ENCODE measurements around the gene TMEM131L. TPM values are rescaled to one million over a fixed set of nuclear protein-coding genes. Genes with fewer than 3 reads are reported as not detected.

The TMEM131L gene
- total RNA-seq, 1 experiment from 2014 or later, result 19.7 TPM

- intact Hi-C loops (cut with micrococcal nuclease), result loop anchor here (1.0 to 5.0 kb wide), 4 partner anchors 86 to 290 kb away; no protein-coding TSS in a partner anchor
These were observed 32.4 kb upstream of the TMEM131L start for GRCh38 chr4:153433754-153434105.

GRCh38 chr4:153434190-153434589 lies 32.0 kb upstream of the TMEM131L start:
- H3K36me3 ChIP-seq (ENCODE audit: control insufficient read depth in 1 of 2, insufficient read depth in 2 of 2, low read length in 2 of 2), result no peaks in the 10 kb centered on the region
- no peaks in the 10 kb centered on the region for H3K27me3 ChIP-seq (ENCODE audit: insufficient read depth, low read length)
- ATAC-seq, result no peak
- intact Hi-C loops (cut with micrococcal nuclease), result loop anchor here (5.0 kb wide), 1 partner anchor 87 kb away; no protein-coding TSS in a partner anchor
- peaks cover 14 to 19% of the 10 kb centered on the region in 2 experiments for H3K4me1 ChIP-seq (ENCODE audit: control insufficient read depth in 1 of 2, insufficient read depth in 2 of 2, low read length in 2 of 2)
- no peak overlapping the region for H3K9ac ChIP-seq (ENCODE audit: low read length)
- H3K4me2 ChIP-seq (ENCODE audit: low read length), result no peak overlapping the region
- no peak overlapping the region for H3K27ac ChIP-seq (ENCODE audit: low read depth, low read length)
- no peaks in the 10 kb centered on the region for H4K20me1 ChIP-seq (ENCODE audit: insufficient read depth)
- no peak overlapping the region for H3K4me3 ChIP-seq (replicated peaks in 1 of 2; ENCODE audit: low read depth in 1 of 2, low read length in 2 of 2)
- BruUV-seq (replicated peaks), result no TSS peak
- RAD21 ChIA-PET (ENCODE audit: low non-redundant PET in 1 of 2, low total read pairs in 2 of 2, uncharacterized antibody in 2 of 2, unreplicated experiment in 2 of 2), result interaction anchor here in 1 of 2 experiments (1.9 kb wide), 1 partner anchor 140 kb away, joined by 8 read pairs; no protein-coding TSS in a partner anchor
- H2AFZ ChIP-seq (ENCODE audit: low read depth, low read length, poor library complexity, severe bottlenecking), result no peak overlapping the region
- no peaks in the 10 kb centered on the region for H3K79me2 ChIP-seq (ENCODE audit: insufficient read depth, low read length)
- TF ChIP-seq ELF1 (IDR thresholded peaks at IDR 0.05; ENCODE audit: borderline replicate concordance, low read depth), result no peak
- POLR2A ChIA-PET, result no interaction called here
- no peak for DNase-seq (ENCODE audit: low read depth, low spot score)
- CTCF ChIA-PET, result interaction anchor here (3.5 kb wide), 1 partner anchor 140 kb away, joined by 28 read pairs; no protein-coding TSS in a partner anchor
- H3K9me2 ChIP-seq (ENCODE audit: insufficient read depth), result no peaks in the 10 kb centered on the region
- no peaks in the 10 kb centered on the region for H3K9me3 ChIP-seq (ENCODE audit: control insufficient read depth in 1 of 2, insufficient read depth in 1 of 2, low read depth in 1 of 2, low read length in 2 of 2)

More at GRCh38 chr4:153433754-153434105, 32.4 kb upstream of the TMEM131L start:
- no peak overlapping the region for H3K9ac ChIP-seq (ENCODE audit: low read length)
- H3K27me3 ChIP-seq (ENCODE audit: insufficient read depth, low read length), result no peaks in the 10 kb centered on the region
- peak overlapping the region; percentile 74 for H2AFZ ChIP-seq (ENCODE audit: low read depth, low read length, poor library complexity, severe bottlenecking)
- no peak for DNase-seq (ENCODE audit: low read depth, low spot score)
- H3K27ac ChIP-seq (ENCODE audit: low read depth, low read length), result peak overlapping the region; percentile 44; the same call in 1 of the 2 replicates
- CTCF ChIA-PET, result interaction anchor here (1.3 to 3.5 kb wide), 2 partner anchors 140 to 216 kb away, joined by 4 to 28 read pairs; no protein-coding TSS in a partner anchor
- POLR2A ChIA-PET, result no interaction called here
- ATAC-seq, result no peak
- no peaks in the 10 kb centered on the region for H3K79me2 ChIP-seq (ENCODE audit: insufficient read depth, low read length)
- no peaks in the 10 kb centered on the region for H3K9me2 ChIP-seq (ENCODE audit: insufficient read depth)
- no TSS peak for BruUV-seq (replicated peaks)
- H3K9me3 ChIP-seq (ENCODE audit: control insufficient read depth in 1 of 2, insufficient read depth in 1 of 2, low read depth in 1 of 2, low read length in 2 of 2), result no peaks in the 10 kb centered on the region
- H4K20me1 ChIP-seq (ENCODE audit: insufficient read depth), result no peaks in the 10 kb centered on the region
- TF ChIP-seq JUND (IDR thresholded peaks at IDR 0.05), result no peak
- no peak for TF ChIP-seq POLR2A (IDR thresholded peaks at IDR 0.05; ENCODE audit: borderline replicate concordance, extremely low read depth, insufficient read depth, insufficient read length)
- TF ChIP-seq FOSL1 (IDR thresholded peaks at IDR 0.05; ENCODE audit: low read depth), result no peak
- TF ChIP-seq SP1 (IDR thresholded peaks at IDR 0.05; ENCODE audit: low read depth), result no peak
- TF ChIP-seq SIN3A (IDR thresholded peaks at IDR 0.05; ENCODE audit: low read depth), result no peak
- no peak for TF ChIP-seq ZFX (IDR thresholded peaks at IDR 0.05)
- no peak for TF ChIP-seq CBX3 (IDR thresholded peaks at IDR 0.05; ENCODE audit: low read depth)
- TF ChIP-seq, protein P1, sequence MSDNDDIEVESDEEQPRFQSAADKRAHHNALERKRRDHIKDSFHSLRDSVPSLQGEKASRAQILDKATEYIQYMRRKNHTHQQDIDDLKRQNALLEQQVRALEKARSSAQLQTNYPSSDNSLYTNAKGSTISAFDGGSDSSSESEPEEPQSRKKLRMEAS (IDR thresholded peaks at IDR 0.05), result no peak
- no peak for TF ChIP-seq ELF1 (IDR thresholded peaks at IDR 0.05; ENCODE audit: borderline replicate concordance, low read depth)
- peak overlapping the region; percentile 73; the same call in 1 of the 2 replicates for H3K4me2 ChIP-seq (ENCODE audit: low read length)
- no peaks in the 10 kb centered on the region for H3K36me3 ChIP-seq (ENCODE audit: control insufficient read depth in 1 of 2, insufficient read depth in 2 of 2, low read length in 2 of 2)
- RAD21 ChIA-PET (ENCODE audit: low non-redundant PET in 1 of 2, low total read pairs in 2 of 2, uncharacterized antibody in 2 of 2, unreplicated experiment in 2 of 2), result interaction anchor here (1.3 to 1.9 kb wide), 2 partner anchors 140 to 141 kb away, joined by 8 read pairs; no protein-coding TSS in a partner anchor
- H3K4me3 ChIP-seq (replicated peaks in 1 of 2; ENCODE audit: low read depth in 1 of 2, low read length in 2 of 2), result no peak overlapping the region
- peaks cover 14 to 19% of the 10 kb centered on the region in 2 experiments for H3K4me1 ChIP-seq (ENCODE audit: control insufficient read depth in 1 of 2, insufficient read depth in 2 of 2, low read length in 2 of 2)
